Ovary (tissue), 9 donors: ENCODE results near the gene SNRNP48. TPM values are rescaled to one million over a fixed set of nuclear protein-coding genes. Genes with fewer than 3 reads are reported as not detected.

Source experiments
- DNase-seq, 5 donors: peaks; one replicate each; pipeline ENCODE4 v3.0.0-alpha.2; 2019 to 2020
- H3K27ac ChIP-seq, 2 donors: fragments of 200-600 bp; one replicate each; pipeline versions ENCODE4 v1.5.1 to v1.8.0; 2019 to 2022
- H3K27me3 ChIP-seq: fragments of 200-600 bp; one replicate; pipeline ENCODE4 v1.8.0; 2022
- H3K36me3 ChIP-seq: fragments of 200-600 bp; sonication (generic); one replicate; pipeline ENCODE4 v1.5.1; 2019
- H3K4me1 ChIP-seq: one replicate; pipeline ENCODE4 v1.8.1; 2013; ENCODE audit warnings: mild to moderate bottlenecking, moderate library complexity; ENCODE audit not compliant: insufficient read depth
- H3K4me3 ChIP-seq: fragments of 200-600 bp; sonication (generic); one replicate; pipeline ENCODE4 v1.5.1; 2017
- H3K9me3 ChIP-seq, 2 donors: fragments of 200-600 bp in 1 of 2; sonication (generic) in 1 of 2; one replicate each; pipeline versions ENCODE4 v1.5.1 to v1.8.1; 2013 to 2019; ENCODE audit warnings: mild to moderate bottlenecking in 1 of 2, moderate library complexity in 1 of 2
- CTCF ChIP-seq, 3 donors: fragments of 450-650 bp in 2 of 3; fragments of 200-600 bp in 1 of 3; IDR thresholded peaks; one replicate each; pipeline versions ENCODE4 v1.5.1 to v1.8.0; 2016 to 2022; ENCODE audit warnings: antibody characterized with exemption in 3 of 3, mild to moderate bottlenecking in 1 of 3
- EP300 ChIP-seq: sonication (generic); formaldehyde crosslinking; IDR thresholded peaks from one replicate; pipeline ENCODE4 v1.6.1; 2017; ENCODE audit warnings: antibody characterized with exemption
- POLR2A ChIP-seq: fragments of 450-650 bp; IDR thresholded peaks from one replicate; pipeline ENCODE4 v1.6.1; 2017; ENCODE audit warnings: antibody characterized with exemption, mild to moderate bottlenecking, moderate library complexity
- WGBS, 3 donors: extraction: QIAGEN DNeasy Blood & Tissue Kit in 1 of 3; methylation state at CpG; one replicate each; pipeline versions ENCODE4 v1.1.5 to v1.1.7; 2013 to 2017; 5-methylcytosine and 5-hydroxymethylcytosine counted together
- intact Hi-C, 4 donors: fragments of 100-400 bp; cut with DNase I; formaldehyde crosslinking; loops; one replicate each; pipeline versions ENCODE4 v1.11.0 to v1.15.1; 2022 to 2023
- polyA plus RNA-seq, 2 donors: library from polyadenylated mRNA; stranded (reverse); fragments of 200-250 nt in 1 of 2; fragments of 350-450 nt in 1 of 2; fragmentation: Illumina TruSeq in 1 of 2; extraction: RNeasy Lipid Tissue Mini Kit (QIAGEN cat#74804) in 1 of 2; gene quantifications; one replicate each; pipeline ENCODE4 v1.2.3, GENCODE V29; 2013 to 2014
- total RNA-seq, 7 donors: library from RNA; depleted of rRNA in 2 of 7; stranded (reverse); fragments of >200 nt in 2 of 7; fragmentation: NEBNext Ultra II Directional in 3 of 7; extraction: Animal tissue kit (Norgen Biotek cat#: 25700) in 3 of 7; gene quantifications; one replicate each; pipeline versions ENCODE4 v1.1.0 to v1.2.4, GENCODE V29; 2016 to 2023
- donor health status: DM: no; HTN: no; CAD: no; lungs with moderate emphysema.
- donor health status: DM: no; HTN: no; CAD: no.
- donor health status: Bipolar disorder and iron deficiency.
- donor health status: DM: yes; HTN: yes; CAD: no.
- donor health status: DM: no; HTN: no; CAD: no.
- donor health status: DM: yes; HTN: yes; CAD: no.

The SNRNP48 gene
- total and polyA plus RNA-seq, 9 donors, result 8.6 to 19.6 (median 11.7) TPM

DNA sequence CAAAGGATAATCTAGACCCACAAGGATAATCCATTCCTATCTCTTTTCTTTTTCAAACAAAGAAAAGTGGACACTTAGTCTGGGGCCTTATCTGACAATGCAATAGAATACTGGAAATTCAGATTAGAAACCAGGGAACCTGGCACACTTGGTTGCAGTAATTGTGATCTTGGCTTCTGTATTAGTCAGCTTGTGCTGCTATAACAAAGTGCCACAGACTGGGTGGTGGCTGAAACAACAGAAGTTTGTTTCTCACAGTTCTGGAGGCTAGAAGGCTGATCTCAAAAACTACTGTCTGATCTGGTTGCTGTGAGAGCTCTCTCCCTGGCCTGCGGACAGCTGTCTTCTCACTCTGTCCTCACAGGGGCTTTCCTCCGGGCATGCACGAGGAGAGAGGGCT, 49.4 kb downstream of the SNRNP48 start:
- intact Hi-C loops, result no loop called here
- no peak for DNase-seq
- Histone ChIP-seq H3K36me3 (no peaks in the 10 kb centered on the region), H3K4me1 (no peaks in the 10 kb centered on the region), H3K9me3 (no peaks in the 10 kb centered on the region), H3K27ac (no peak overlapping the region), H3K27me3 (no peaks in the 10 kb centered on the region), H3K4me3 (no peak overlapping the region)
- TF ChIP-seq EP300, result no peak
- TF ChIP-seq CTCF (IDR thresholded peaks at IDR 0.05), result no peak
- no peak for TF ChIP-seq POLR2A
- WGBS, 3 donors, result 96 to 97% (median 96%) methylated on average over 3 of the region's 3 CpGs

DNA sequence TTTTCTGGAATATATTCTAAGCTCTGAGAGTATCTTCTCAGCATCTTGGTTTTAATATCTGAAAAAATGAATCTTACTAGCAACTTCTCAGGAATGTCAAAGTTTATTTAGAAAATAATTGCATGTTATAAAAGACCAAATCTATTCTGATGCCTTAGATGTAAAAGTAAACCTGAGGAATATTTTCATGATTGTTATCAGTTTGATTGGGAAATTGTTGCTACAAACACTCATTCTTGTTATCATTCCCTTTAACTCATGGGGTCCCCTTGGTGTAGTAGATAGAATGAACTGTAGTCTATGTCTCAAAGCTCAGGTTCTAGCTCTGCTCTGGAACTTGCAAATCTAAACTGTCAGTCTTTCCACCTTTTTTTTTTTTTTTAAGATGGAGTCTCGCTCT, 50.0 kb downstream of the SNRNP48 start:
- H3K4me1 ChIP-seq, result no peaks in the 10 kb centered on the region
- 100% methylated on average over 1 of the region's 1 CpG for WGBS, 3 donors
- no peak overlapping the region for H3K27ac ChIP-seq
- no peak overlapping the region for H3K4me3 ChIP-seq
- no peaks in the 10 kb centered on the region for H3K36me3 ChIP-seq
- intact Hi-C loops, result no loop called here
- no peaks in the 10 kb centered on the region for H3K9me3 ChIP-seq
- H3K27me3 ChIP-seq, result no peaks in the 10 kb centered on the region
- DNase-seq, result no peak
- TF ChIP-seq CTCF (IDR thresholded peaks at IDR 0.05) (no peak), POLR2A (no peak), EP300 (no peak)

DNA sequence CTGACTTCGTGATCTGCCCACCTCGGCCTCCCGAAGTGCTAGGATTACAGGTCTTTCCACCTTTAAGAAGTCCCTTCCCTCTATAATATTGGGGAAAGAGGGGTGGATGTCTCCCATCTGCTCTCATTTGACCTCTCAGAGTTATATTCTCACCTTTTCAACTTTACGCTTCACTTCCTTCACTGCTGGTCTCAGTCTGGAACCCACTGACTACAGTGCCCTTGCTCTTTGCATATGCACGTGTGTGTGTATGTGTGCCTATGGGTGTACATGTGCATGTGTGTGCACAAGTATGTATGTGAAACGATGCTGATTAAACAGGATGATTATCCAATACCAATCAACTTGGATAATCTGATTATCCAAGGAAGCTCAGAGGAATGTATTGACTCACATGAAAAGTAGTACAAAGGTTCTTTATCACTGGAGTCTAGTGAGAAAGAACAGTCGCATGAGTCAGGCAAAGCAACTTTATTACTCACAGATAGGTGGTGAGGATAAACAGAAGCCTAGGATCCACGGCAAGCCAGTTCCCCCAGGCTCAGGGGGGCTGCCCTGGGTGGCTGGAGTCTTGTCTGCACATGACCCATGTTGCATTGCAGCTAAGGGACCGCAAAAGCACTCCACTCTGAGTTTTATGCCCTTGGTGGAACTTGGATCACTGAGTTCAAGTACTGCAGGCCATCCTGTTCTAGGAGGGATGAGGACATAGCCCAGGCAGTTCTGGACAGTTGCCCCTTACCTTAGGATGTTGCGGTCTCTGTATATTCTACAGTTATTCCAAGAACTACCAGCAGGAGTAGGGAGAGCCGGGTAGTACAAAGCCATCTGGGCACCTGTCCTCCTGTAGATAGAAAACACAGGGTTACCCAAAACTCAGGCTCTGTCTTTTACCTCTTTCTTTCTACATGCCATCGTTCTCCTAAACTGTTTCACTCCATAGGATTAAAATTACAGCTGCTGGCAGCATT, 50.9 kb downstream of the SNRNP48 start:
- intact Hi-C loops, result no loop called here
- no peak overlapping the region for H3K27ac ChIP-seq
- H3K36me3 ChIP-seq, result no peaks in the 10 kb centered on the region
- H3K9me3 ChIP-seq, result no peaks in the 10 kb centered on the region
- H3K4me1 ChIP-seq, result no peaks in the 10 kb centered on the region
- no peaks in the 10 kb centered on the region for H3K27me3 ChIP-seq
- 85 to 91% (median 91%) methylated on average over 12 of the region's 12 CpGs for WGBS, 3 donors
- no peak overlapping the region for H3K4me3 ChIP-seq
- DNase-seq, result no peak
- TF ChIP-seq CTCF (IDR thresholded peaks at IDR 0.05), result no peak

GRCh38 chr6:7642791-7643190, 52.8 kb downstream of the SNRNP48 start:
- Histone ChIP-seq H3K9me3 (no peaks in the 10 kb centered on the region), H3K27me3 (no peaks in the 10 kb centered on the region), H3K36me3 (no peaks in the 10 kb centered on the region), H3K27ac (no peak overlapping the region), H3K4me3 (no peak overlapping the region), H3K4me1 (no peaks in the 10 kb centered on the region)
- DNase-seq, result no peak
- WGBS, 3 donors, result 67 to 81% (median 69%) methylated on average over 4 of the region's 4 CpGs
- no peak for TF ChIP-seq EP300
- no peak for TF ChIP-seq POLR2A
- TF ChIP-seq CTCF (IDR thresholded peaks at IDR 0.05), result no peak
- intact Hi-C loops, result no loop called here
